Mesendoderm (in vitro differentiated cells): ENCODE data around the gene FBXL17.

Experiments used
- DNase-seq: peaks from one replicate; pipeline ENCODE4 v3.0.0; 2013
- H2AK5ac ChIP-seq: 2 replicates; pipeline ENCODE4 v1.6.1; 2013; ENCODE audit warnings: low read length, inconsistent platforms
- H2BK120ac ChIP-seq: 2 replicates; pipeline ENCODE4 v1.6.1; 2013; ENCODE audit warnings: low read depth, mild to moderate bottlenecking, low read length, moderate library complexity, mixed read lengths
- H2BK15ac ChIP-seq: replicated peaks from 2 replicates; pipeline ENCODE4 v1.6.1; 2013; ENCODE audit warnings: low read depth, mild to moderate bottlenecking, moderate library complexity
- H2BK5ac ChIP-seq: 2 replicates; pipeline ENCODE4 v1.6.1; 2013; ENCODE audit warnings: low read length, inconsistent platforms
- H3K18ac ChIP-seq: 2 replicates; pipeline ENCODE4 v1.6.1; 2013; ENCODE audit warnings: mild to moderate bottlenecking, low read length, mixed read lengths
- H3K23ac ChIP-seq: one replicate; pipeline ENCODE4 v1.6.1; 2013; ENCODE audit warnings: low read length
- H3K27ac ChIP-seq: 2 replicates; pipeline ENCODE4 v1.5.1; 2013; ENCODE audit warnings: low read depth, mild to moderate bottlenecking, inconsistent platforms, low read length, moderate library complexity
- H3K27me3 ChIP-seq: 2 replicates; pipeline ENCODE4 v1.6.1; 2013; ENCODE audit warnings: low read length, control low read depth, mild to moderate bottlenecking, inconsistent platforms; ENCODE audit not compliant: insufficient read depth, poor library complexity
- H3K36me3 ChIP-seq: 2 replicates; pipeline ENCODE4 v1.6.1; 2013; ENCODE audit warnings: low read length, inconsistent platforms; ENCODE audit not compliant: control insufficient read depth, insufficient read depth
- H3K4ac ChIP-seq: one replicate; pipeline ENCODE4 v1.6.1; 2013; ENCODE audit warnings: low read depth, mild to moderate bottlenecking, low read length, moderate library complexity
- H3K4me1 ChIP-seq: 2 replicates; pipeline ENCODE4 v1.6.1; 2013; ENCODE audit warnings: low read depth, low read length, inconsistent platforms; ENCODE audit not compliant: control insufficient read depth
- H3K4me2 ChIP-seq: 2 replicates; pipeline ENCODE4 v1.6.1; 2013; ENCODE audit warnings: low read length
- H3K4me3 ChIP-seq: 2 replicates; pipeline ENCODE4 v1.5.1; 2013; ENCODE audit warnings: mild to moderate bottlenecking, low read length
- H3K56ac ChIP-seq: one replicate; pipeline ENCODE4 v1.6.1; 2013; ENCODE audit warnings: low read length
- H3K79me1 ChIP-seq: 2 replicates; pipeline ENCODE4 v1.6.1; 2013; ENCODE audit warnings: low read length, inconsistent platforms
- H3K79me2 ChIP-seq: 2 replicates; pipeline ENCODE4 v1.6.1; 2013; ENCODE audit warnings: mild to moderate bottlenecking, low read length; ENCODE audit not compliant: control insufficient read depth, insufficient read depth
- H3K9ac ChIP-seq: 2 replicates; pipeline ENCODE4 v1.6.1; 2013; ENCODE audit warnings: low read length, inconsistent platforms
- H4K5ac ChIP-seq: one replicate; pipeline ENCODE4 v1.6.1; 2013; ENCODE audit warnings: low read length
- H4K8ac ChIP-seq: one replicate; pipeline ENCODE4 v1.6.1; 2013; ENCODE audit warnings: low read depth, mild to moderate bottlenecking, control low read depth, low read length, moderate library complexity
- WGBS: extraction: QIAGEN DNeasy Blood & Tissue Kit; methylation state at CpG from one replicate; pipeline ENCODE4 v1.1.7; 2013; ENCODE audit warnings: low lambda C conversion rate, missing lambda C conversion rate; ENCODE audit not compliant: insufficient coverage; ENCODE audit errors: extremely low coverage; 5-methylcytosine and 5-hydroxymethylcytosine counted together

The FBXL17 gene

DNA sequence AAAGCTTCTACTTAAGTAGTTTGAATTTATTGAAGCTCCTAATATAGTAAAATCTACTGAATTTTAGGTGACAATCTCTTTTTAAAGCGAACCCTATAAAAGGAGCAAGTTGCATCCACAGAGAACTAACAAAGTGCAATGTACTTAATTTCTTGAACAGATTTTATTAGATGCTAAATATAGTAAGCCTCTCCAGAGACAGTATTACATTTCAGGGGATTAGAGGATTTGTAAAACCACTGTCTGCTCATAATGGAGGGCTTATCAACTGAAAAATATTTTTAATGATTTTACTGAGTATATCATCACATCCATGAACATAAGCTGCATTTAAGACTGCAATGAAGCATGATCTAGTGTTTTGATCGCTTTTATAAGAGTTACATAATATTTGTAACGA is 481.2 kb downstream of the FBXL17 start:
- no peak overlapping the region for H2AK5ac ChIP-seq
- H3K56ac ChIP-seq: no peak overlapping the region
- H3K9ac ChIP-seq: no peak overlapping the region
- H3K36me3 ChIP-seq: no peaks in the 10 kb centered on the region
- WGBS: no CpG with 5 or more reads among the region's 3 CpGs
- H3K27ac ChIP-seq: no peak overlapping the region
- no peak overlapping the region for H2BK15ac ChIP-seq
- H4K8ac ChIP-seq: no peak overlapping the region
- H3K4me2 ChIP-seq: no peak overlapping the region
- no peaks in the 10 kb centered on the region for H3K4me1 ChIP-seq
- H3K18ac ChIP-seq: no peak overlapping the region
- H3K4me3 ChIP-seq: no peak overlapping the region
- H3K23ac ChIP-seq: no peak overlapping the region
- H3K79me1 ChIP-seq: no peaks in the 10 kb centered on the region
- H3K79me2 ChIP-seq: no peaks in the 10 kb centered on the region
- no peaks in the 10 kb centered on the region for H3K27me3 ChIP-seq
- H2BK120ac ChIP-seq: no peak overlapping the region
- H2BK5ac ChIP-seq: no peak overlapping the region
- no peak for DNase-seq
- H3K4ac ChIP-seq: no peak overlapping the region
- H4K5ac ChIP-seq: no peak overlapping the region

DNA sequence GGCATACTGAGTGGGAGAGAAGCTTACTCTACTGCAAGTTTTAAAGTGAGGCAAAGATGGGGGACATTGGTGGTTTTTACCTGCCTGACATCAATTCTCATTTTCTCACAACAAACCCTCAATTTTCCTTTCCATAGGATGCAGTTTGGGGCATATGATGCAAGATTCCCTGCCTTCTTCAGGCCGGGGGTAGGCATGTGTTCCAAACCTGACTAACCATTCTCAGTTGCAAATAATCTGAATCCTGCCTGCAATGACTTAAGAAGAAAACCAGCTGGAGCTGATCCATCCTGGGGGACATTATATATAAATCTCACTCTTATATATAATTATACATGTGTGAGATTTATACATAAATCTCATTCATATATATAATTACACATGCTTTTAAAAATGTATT is 487.5 kb downstream of the FBXL17 start:
- Histone ChIP-seq H2AK5ac (no peak overlapping the region), H2BK5ac (no peak overlapping the region), H3K4me2 (no peak overlapping the region), H3K56ac (no peak overlapping the region), H3K36me3 (no peaks in the 10 kb centered on the region), H3K79me2 (no peaks in the 10 kb centered on the region), H3K4me1 (no peaks in the 10 kb centered on the region), H3K27me3 (no peaks in the 10 kb centered on the region), H2BK15ac (no peak overlapping the region), H3K79me1 (no peaks in the 10 kb centered on the region), H4K8ac (no peak overlapping the region), H2BK120ac (no peak overlapping the region), H3K4me3 (no peak overlapping the region), H3K18ac (no peak overlapping the region), H3K27ac (no peak overlapping the region), H3K23ac (no peak overlapping the region), H3K4ac (no peak overlapping the region), H3K9ac (no peak overlapping the region), H4K5ac (no peak overlapping the region)
- peak; percentile 33 for DNase-seq
- no CpG with 5 or more reads among the region's 1 CpG for WGBS

DNA sequence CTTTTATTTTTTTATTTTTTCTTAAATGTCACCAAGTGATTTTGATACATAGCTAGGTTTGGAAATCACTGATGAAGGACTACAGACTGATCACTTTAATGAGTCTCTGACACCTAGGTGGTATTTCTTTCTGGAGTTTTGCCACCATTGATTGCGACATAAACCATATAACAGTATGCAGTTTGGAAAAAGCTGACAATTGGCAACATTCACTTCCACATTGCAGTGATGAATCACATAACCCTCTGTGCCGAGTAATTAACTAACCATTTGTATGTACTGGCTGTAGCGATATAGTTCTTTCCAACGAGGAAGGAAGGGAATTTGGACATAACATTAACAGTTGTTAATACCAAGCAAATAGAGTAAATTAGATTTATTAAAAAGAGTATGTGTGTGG is 488.3 kb downstream of the FBXL17 start:
- no peaks in the 10 kb centered on the region for H3K36me3 ChIP-seq
- H3K4ac ChIP-seq: no peak overlapping the region
- H3K56ac ChIP-seq: no peak overlapping the region
- H2BK120ac ChIP-seq: no peak overlapping the region
- H3K79me1 ChIP-seq: no peaks in the 10 kb centered on the region
- no CpG with 5 or more reads among the region's 4 CpGs for whole genome bisulfite sequencing
- no peak for DNase-seq
- no peak overlapping the region for H3K27ac ChIP-seq
- no peak overlapping the region for H4K8ac ChIP-seq
- H3K18ac ChIP-seq: no peak overlapping the region
- no peak overlapping the region for H3K23ac ChIP-seq
- H3K4me1 ChIP-seq: no peaks in the 10 kb centered on the region
- H2AK5ac ChIP-seq: no peak overlapping the region
- H3K9ac ChIP-seq: no peak overlapping the region
- no peak overlapping the region for H3K4me2 ChIP-seq
- H3K27me3 ChIP-seq: no peaks in the 10 kb centered on the region
- no peak overlapping the region for H4K5ac ChIP-seq
- no peak overlapping the region for H2BK5ac ChIP-seq
- H3K79me2 ChIP-seq: no peaks in the 10 kb centered on the region
- no peak overlapping the region for H2BK15ac ChIP-seq
- no peak overlapping the region for H3K4me3 ChIP-seq

DNA sequence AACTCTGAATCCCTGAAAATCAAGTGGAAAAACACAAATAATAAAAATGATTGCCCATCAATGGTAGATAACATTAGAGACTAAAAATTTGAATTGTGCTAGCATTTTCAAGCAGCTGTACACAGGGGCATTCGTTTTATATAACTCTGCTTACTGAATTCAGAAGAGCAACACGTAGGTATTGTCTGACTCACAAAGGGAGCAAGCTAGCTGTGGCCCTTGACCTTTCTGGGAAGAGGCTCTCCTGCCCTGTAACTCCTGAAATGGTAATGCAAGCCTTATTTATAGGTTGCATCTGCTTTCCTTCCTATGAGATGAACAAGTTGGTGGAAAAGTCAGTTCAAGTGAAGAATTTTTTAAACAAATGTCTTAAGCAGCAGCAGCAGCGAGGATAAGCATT is 492.5 kb downstream of the FBXL17 start:
- H3K56ac ChIP-seq: no peak overlapping the region
- H3K18ac ChIP-seq: no peak overlapping the region
- no peak overlapping the region for H3K4me2 ChIP-seq
- H4K8ac ChIP-seq: no peak overlapping the region
- no peaks in the 10 kb centered on the region for H3K79me2 ChIP-seq
- H4K5ac ChIP-seq: no peak overlapping the region
- H3K36me3 ChIP-seq: no peaks in the 10 kb centered on the region
- H2AK5ac ChIP-seq: no peak overlapping the region
- H3K4ac ChIP-seq: no peak overlapping the region
- no CpG with 5 or more reads among the region's 3 CpGs for WGBS
- no peak overlapping the region for H2BK120ac ChIP-seq
- H3K27me3 ChIP-seq: no peaks in the 10 kb centered on the region
- no peaks in the 10 kb centered on the region for H3K4me1 ChIP-seq
- H3K4me3 ChIP-seq: no peak overlapping the region
- H3K79me1 ChIP-seq: no peaks in the 10 kb centered on the region
- H3K9ac ChIP-seq: no peak overlapping the region
- no peak overlapping the region for H2BK15ac ChIP-seq
- H3K27ac ChIP-seq: no peak overlapping the region
- H2BK5ac ChIP-seq: no peak overlapping the region
- no peak overlapping the region for H3K23ac ChIP-seq
- no peak for DNase-seq

DNA sequence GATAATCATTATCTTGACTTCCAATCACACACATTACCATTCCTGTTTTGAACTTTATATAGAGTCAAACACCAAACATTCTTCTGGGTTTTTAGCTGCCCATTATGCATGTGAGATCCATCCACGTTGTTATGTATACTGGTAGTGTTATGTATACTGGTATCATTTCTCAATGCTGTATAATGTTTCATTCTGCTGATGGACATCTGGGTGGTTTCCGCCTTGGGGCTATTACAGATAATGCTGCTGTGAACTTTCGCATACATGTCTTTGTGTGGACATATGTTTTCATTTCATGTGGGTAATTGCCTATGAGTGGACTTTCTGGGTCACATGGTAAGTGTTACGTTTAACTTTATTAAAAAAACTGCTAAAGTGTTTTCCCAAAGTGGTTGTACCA is 493.4 kb downstream of the FBXL17 start:
- Histone ChIP-seq H3K23ac (no peak overlapping the region), H3K18ac (no peak overlapping the region), H3K56ac (no peak overlapping the region), H3K4me1 (no peaks in the 10 kb centered on the region), H3K4me2 (no peak overlapping the region), H3K4ac (no peak overlapping the region), H3K9ac (no peak overlapping the region), H2BK120ac (no peak overlapping the region), H4K8ac (no peak overlapping the region), H2BK15ac (no peak overlapping the region), H4K5ac (no peak overlapping the region), H3K36me3 (no peaks in the 10 kb centered on the region), H3K79me1 (no peaks in the 10 kb centered on the region), H3K27me3 (no peaks in the 10 kb centered on the region), H3K79me2 (no peaks in the 10 kb centered on the region), H3K27ac (no peak overlapping the region), H2BK5ac (no peak overlapping the region), H3K4me3 (no peak overlapping the region), H2AK5ac (no peak overlapping the region)
- no peak for DNase-seq
- WGBS: no CpG with 5 or more reads among the region's 4 CpGs

DNA sequence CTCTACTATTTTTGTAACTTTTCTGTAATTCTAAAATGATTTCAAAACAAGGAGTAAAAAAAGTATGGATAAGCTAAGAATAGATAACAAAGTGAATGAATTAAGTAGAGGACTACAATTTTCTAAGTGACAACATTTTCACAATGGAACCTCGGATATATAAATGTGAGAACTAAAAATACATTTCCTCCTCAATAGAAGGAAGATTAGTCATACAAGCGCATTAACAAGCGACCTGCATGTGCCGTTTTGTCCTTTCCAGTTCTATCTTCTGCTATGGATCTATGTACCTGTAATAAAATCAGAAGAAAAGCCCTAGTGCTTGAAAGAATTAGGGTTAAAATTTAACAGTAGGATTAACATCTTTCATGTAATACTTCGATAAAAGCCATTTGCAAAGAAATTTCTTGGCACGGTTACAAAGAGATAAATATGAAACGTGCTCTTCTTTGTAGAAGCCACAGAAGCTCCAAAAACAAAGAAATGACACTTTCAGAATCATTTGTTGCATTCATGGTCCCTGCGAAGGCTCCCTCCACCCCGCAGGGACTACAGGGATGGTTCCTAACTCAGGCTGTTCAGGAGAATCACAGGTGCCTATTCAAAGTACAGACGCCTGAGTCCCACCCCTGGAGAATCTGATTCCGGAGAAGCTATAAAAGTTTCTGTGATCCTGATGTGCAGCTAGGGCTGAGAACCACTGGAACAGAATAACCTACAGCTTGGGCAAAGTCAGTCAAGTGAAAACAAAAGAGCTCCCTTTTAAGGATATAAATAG is 494.5 kb downstream of the FBXL17 start:
- Histone ChIP-seq H3K56ac (no peak overlapping the region), H3K4ac (no peak overlapping the region)
- WGBS: no CpG with 5 or more reads among the region's 11 CpGs

More for the DNA sequence above, 494.5 kb downstream of the FBXL17 start:
- H3K4me1 ChIP-seq: no peaks in the 10 kb centered on the region
- no peak overlapping the region for H3K4me3 ChIP-seq
- H3K23ac ChIP-seq: no peak overlapping the region
- H3K27ac ChIP-seq: no peak overlapping the region
- H2BK5ac ChIP-seq: no peak overlapping the region
- DNase-seq: no peak
- H3K27me3 ChIP-seq: no peaks in the 10 kb centered on the region
- no peaks in the 10 kb centered on the region for H3K36me3 ChIP-seq
- no peak overlapping the region for H4K8ac ChIP-seq
- H3K79me2 ChIP-seq: no peaks in the 10 kb centered on the region
- no peak overlapping the region for H2AK5ac ChIP-seq
- no peak overlapping the region for H4K5ac ChIP-seq
- H2BK15ac ChIP-seq: no peak overlapping the region
- H3K18ac ChIP-seq: no peak overlapping the region
- H3K79me1 ChIP-seq: no peaks in the 10 kb centered on the region
- peak overlapping the region; percentile 38 for H2BK120ac ChIP-seq
- no peak overlapping the region for H3K9ac ChIP-seq
- H3K4me2 ChIP-seq: no peak overlapping the region
